Stomach (tissue), 9 donors: ENCODE results near the gene GNAS. TPM values are rescaled to one million over a fixed set of nuclear protein-coding genes. Genes with fewer than 3 reads are reported as not detected.
"Not testable (repeated sequence)": the region's sequence is repeated elsewhere in the genome, so short reads cannot be mapped to it uniquely, and the experiment has no call there.

Source experiments
- DNase-seq, 2 donors: peaks; one replicate each; pipeline versions ENCODE4 v3.0.0 to v3.0.0-alpha.2; 2013 to 2019
- H3K27ac ChIP-seq, 5 donors: fragments of 200-600 bp in 4 of 5; sonication (generic) in 4 of 5; one replicate each; pipeline ENCODE4 v1.5.1; 2013 to 2019; ENCODE audit warnings: mild to moderate bottlenecking in 1 of 5, moderate library complexity in 1 of 5
- H3K27me3 ChIP-seq, 3 donors: fragments of 200-600 bp; sonication (generic); one replicate each; pipeline ENCODE4 v1.5.1; 2017 to 2019; ENCODE audit warnings: mixed run types in 1 of 3
- H3K36me3 ChIP-seq, 4 donors: fragments of 200-600 bp; sonication (generic); 1 replicate in 3 of 4; 2 replicates in 1 of 4; pipeline ENCODE4 v1.5.1; 2016 to 2019
- H3K4me1 ChIP-seq, 4 donors: fragments of 200-600 bp; sonication (generic); one replicate each; pipeline ENCODE4 v1.5.1; 2016 to 2019
- H3K4me3 ChIP-seq, 4 donors: fragments of 200-600 bp; sonication (generic) in 3 of 4; one replicate each; pipeline ENCODE4 v1.5.1; 2016 to 2019; ENCODE audit warnings: mild to moderate bottlenecking in 1 of 4
- H3K9me3 ChIP-seq, 4 donors: fragments of 200-600 bp; sonication (generic); one replicate each; pipeline ENCODE4 v1.5.1; 2016 to 2019
- EP300 ChIP-seq: sonication (generic); formaldehyde crosslinking; IDR thresholded peaks from one replicate; pipeline ENCODE4 v1.6.1; 2017; ENCODE audit warnings: antibody characterized with exemption
- POLR2A ChIP-seq, 4 donors: fragments of 450-650 bp; IDR thresholded peaks; one replicate each; pipeline ENCODE4 v1.6.1; 2016; ENCODE audit warnings: antibody characterized with exemption in 4 of 4, control low read depth in 2 of 4, mild to moderate bottlenecking in 1 of 4, moderate library complexity in 1 of 4
- POLR2AphosphoS5 ChIP-seq, 3 donors: sonication (generic); formaldehyde crosslinking; IDR thresholded peaks; one replicate each; pipeline ENCODE4 v1.6.1; 2016; ENCODE audit warnings: antibody characterized with exemption in 3 of 3
- WGBS, 5 donors: extraction: QIAGEN DNeasy Blood & Tissue Kit in 3 of 5; methylation state at CpG; one replicate each; pipeline versions ENCODE4 v1.1.5 to v1.1.7; 2013 to 2018; 5-methylcytosine and 5-hydroxymethylcytosine counted together
- intact Hi-C: fragments of 100-400 bp; cut with DNase I; formaldehyde crosslinking; loops from one replicate; pipeline ENCODE4 v1.15.1; 2023; ENCODE audit warnings: low total_unique reads
- polyA plus RNA-seq, 3 donors: library from polyadenylated mRNA; stranded (reverse); fragments of 200-250 nt; gene quantifications; one replicate each; pipeline ENCODE4 v1.2.3, GENCODE V29; 2013
- total RNA-seq, 5 donors: library from RNA; depleted of rRNA; stranded (reverse); fragments of >200 nt; gene quantifications; one replicate each; pipeline versions ENCODE4 v1.1.0 to v1.2.3, GENCODE V29; 2014 to 2016
- TF ChIP-seq, protein P1 (sequence below), 7 experiments: fragments of 450-650 bp in 4 of 7; fragments of 200-600 bp in 3 of 7; sonication (generic) in 3 of 7; IDR thresholded peaks; one replicate each; pipeline ENCODE4 v1.5.1; 2016 to 2019; ENCODE audit warnings: antibody characterized with exemption in 7 of 7, control low read depth in 2 of 7, mild to moderate bottlenecking in 1 of 7
- donor health status: healthy with polysubstance abuse.
- donor health status: Bipolar disorder and iron deficiency.
- donor health status: healthy.

GNAS gene
- total and polyA plus RNA-seq, 8 donors: 306 to 1,010 (median 704) TPM

DNA sequence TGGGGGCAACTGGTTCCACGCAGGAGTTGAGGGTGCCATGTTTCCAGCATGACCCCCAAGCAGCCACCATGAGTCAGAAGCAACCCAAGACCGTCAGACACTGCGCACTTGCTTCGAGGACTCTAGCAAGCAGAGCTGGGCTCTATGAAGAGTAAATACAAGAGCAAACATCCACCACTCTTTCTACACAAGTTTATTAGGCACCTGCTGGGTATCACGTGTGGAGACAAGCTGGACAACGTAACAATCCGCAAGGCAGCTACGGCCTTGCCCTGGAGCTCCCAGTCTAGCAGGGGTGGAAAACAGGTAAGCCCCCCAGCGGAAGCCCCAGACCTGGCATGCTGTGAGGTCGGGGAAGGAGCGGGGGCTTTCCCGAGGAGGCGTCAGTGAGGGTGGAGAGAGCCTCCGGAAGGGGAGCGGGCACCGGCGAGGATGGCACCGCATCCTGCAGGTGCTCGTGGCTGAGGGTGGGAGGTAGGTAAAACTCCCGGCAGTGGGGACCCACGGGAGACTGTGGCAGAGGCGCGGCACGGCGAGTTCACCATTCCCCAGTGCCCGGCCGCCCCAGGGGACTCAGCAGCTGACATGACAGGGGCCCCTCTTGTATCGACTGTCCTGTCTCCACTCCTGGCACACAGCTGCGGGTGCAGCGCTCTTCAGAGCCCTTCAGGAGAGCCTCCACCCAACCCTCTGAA is 35.4 kb upstream of the GNAS start:
- H3K36me3 ChIP-seq: no peaks in the 10 kb centered on the region
- H3K4me1 ChIP-seq: no peaks in the 10 kb centered on the region
- intact Hi-C loops: no loop called here
- H3K9me3 ChIP-seq: no peaks in the 10 kb centered on the region
- peaks cover 0 to 35% (median 2%) of the 10 kb centered on the region in 3 donors for H3K27me3 ChIP-seq
- no peak for DNase-seq
- TF ChIP-seq POLR2A (IDR thresholded peaks at IDR 0.05) (no peak), EP300 (no peak), POLR2AphosphoS5 (IDR thresholded peaks at IDR 0.05) (no peak)
- TF ChIP-seq, protein P1, sequence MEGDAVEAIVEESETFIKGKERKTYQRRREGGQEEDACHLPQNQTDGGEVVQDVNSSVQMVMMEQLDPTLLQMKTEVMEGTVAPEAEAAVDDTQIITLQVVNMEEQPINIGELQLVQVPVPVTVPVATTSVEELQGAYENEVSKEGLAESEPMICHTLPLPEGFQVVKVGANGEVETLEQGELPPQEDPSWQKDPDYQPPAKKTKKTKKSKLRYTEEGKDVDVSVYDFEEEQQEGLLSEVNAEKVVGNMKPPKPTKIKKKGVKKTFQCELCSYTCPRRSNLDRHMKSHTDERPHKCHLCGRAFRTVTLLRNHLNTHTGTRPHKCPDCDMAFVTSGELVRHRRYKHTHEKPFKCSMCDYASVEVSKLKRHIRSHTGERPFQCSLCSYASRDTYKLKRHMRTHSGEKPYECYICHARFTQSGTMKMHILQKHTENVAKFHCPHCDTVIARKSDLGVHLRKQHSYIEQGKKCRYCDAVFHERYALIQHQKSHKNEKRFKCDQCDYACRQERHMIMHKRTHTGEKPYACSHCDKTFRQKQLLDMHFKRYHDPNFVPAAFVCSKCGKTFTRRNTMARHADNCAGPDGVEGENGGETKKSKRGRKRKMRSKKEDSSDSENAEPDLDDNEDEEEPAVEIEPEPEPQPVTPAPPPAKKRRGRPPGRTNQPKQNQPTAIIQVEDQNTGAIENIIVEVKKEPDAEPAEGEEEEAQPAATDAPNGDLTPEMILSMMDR (IDR thresholded peaks at IDR 0.05): no peak
- no peak overlapping the region for H3K4me3 ChIP-seq
- WGBS, 5 donors: 89 to 94% (median 91%) methylated on average over 25 to 30 of the region's 30 CpGs
- H3K27ac ChIP-seq: no peak overlapping the region

DNA sequence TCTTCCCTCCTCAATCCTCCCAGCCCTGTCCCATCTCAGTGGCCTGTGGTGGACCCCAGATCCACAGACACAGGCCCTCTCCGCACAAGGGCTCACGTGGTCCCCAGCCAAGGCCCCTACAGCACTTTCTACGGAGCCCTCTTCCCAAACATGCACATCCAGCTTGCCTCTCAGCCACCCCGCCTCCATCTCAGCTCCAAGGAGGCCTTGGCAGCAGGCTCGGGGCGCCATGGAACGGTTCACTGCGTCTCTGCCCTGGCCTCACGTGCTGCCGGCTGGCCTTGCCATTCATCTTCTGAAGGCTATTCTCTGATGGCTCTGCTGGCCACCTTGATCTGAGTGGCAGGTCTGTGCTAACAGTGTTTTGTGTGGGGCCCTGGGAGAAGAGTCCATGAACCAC is 34.8 kb upstream of the GNAS start:
- DNase-seq: no peak
- Histone ChIP-seq H3K36me3 (no peaks in the 10 kb centered on the region), H3K4me1 (no peaks in the 10 kb centered on the region), H3K27me3 (peaks cover 0 to 28% (median 0%) of the 10 kb centered on the region in 3 donors), H3K27ac (no peak overlapping the region), H3K4me3 (no peak overlapping the region), H3K9me3 (no peaks in the 10 kb centered on the region)
- TF ChIP-seq EP300: no peak
- no peak for TF ChIP-seq POLR2A (IDR thresholded peaks at IDR 0.05)
- TF ChIP-seq, protein P1 (IDR thresholded peaks at IDR 0.05): no peak
- no peak for TF ChIP-seq POLR2AphosphoS5 (IDR thresholded peaks at IDR 0.05)
- 85 to 95% (median 92%) methylated on average over 9 to 10 of the region's 10 CpGs for WGBS, 5 donors
- intact Hi-C loops: no loop called here

DNA sequence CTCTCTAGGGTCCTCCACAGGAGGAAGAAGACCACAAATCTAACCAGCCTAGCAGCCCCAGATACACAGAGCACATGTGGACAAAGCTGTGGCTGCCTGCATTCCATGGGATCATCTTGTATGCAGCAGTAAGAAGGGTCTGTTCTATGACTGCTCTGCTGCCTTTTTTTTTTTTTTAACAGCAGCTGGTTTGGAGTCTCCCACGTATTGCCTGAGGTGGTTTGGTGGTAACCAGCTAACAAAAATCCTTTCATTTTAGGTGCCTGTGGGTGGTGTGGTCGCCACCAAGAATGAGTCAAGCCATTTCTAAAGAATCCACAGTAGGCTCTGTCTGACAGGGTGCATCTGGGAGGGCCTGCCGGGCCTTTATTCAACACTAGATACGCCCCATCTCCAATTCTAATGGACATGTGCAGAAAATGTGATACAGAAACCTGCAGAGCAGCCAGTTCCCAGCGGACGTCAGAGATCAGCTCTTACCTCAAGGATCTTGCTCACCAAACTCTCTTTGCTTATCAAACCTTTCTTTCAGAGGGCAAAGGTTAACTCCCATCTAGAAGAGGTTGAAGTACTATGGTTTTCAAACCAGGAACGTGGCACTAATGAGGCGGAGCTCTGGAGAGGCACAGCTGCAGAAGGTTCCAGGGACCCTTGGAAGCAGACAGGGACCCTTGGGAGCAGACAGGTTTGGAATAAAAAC is 33.8 kb upstream of the GNAS start:
- Histone ChIP-seq H3K9me3 (no peaks in the 10 kb centered on the region), H3K36me3 (no peaks in the 10 kb centered on the region), H3K27me3 (peaks cover 0 to 19% (median 0%) of the 10 kb centered on the region in 3 donors), H3K27ac (no peak overlapping the region), H3K4me3 (no peak overlapping the region), H3K4me1 (no peaks in the 10 kb centered on the region)
- TF ChIP-seq EP300: no peak
- TF ChIP-seq, protein P1 (IDR thresholded peaks at IDR 0.05): no peak
- TF ChIP-seq POLR2A (IDR thresholded peaks at IDR 0.05): no peak
- no peak for TF ChIP-seq POLR2AphosphoS5 (IDR thresholded peaks at IDR 0.05)
- intact Hi-C loops: no loop called here
- DNase-seq: no peak
- 58 to 73% (median 61%) methylated on average over 7 to 8 of the region's 8 CpGs for WGBS, 5 donors

DNA sequence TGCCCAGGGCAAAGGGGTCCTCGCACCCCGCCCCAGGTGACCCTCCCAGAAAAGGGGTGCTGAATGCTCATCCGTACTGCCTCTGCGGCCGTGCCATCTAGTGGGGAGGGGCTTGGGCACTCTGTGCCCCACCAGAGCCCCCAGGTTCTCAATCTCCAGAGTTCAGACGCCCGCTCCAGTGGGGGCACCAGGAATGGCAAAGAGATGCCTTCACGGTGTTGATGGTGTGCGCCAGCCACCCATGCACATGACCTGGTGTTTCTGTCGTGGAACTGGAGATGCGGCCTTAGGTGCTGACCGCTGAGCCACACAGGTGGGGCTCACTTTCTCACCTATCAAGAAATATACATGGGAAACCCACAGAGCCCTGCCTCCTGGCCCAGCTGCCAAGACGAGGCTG is 32.6 kb upstream of the GNAS start:
- Histone ChIP-seq H3K4me1 (no peaks in the 10 kb centered on the region), H3K36me3 (no peaks in the 10 kb centered on the region), H3K4me3 (no peak overlapping the region), H3K27ac (no peak overlapping the region), H3K9me3 (no peaks in the 10 kb centered on the region), H3K27me3 (peaks cover 0 to 11% (median 0%) of the 10 kb centered on the region in 3 donors)
- intact Hi-C loops: no loop called here
- TF ChIP-seq POLR2A (IDR thresholded peaks at IDR 0.05): no peak
- no peak for TF ChIP-seq EP300
- TF ChIP-seq, protein P1 (IDR thresholded peaks at IDR 0.05): no peak
- no peak for TF ChIP-seq POLR2AphosphoS5 (IDR thresholded peaks at IDR 0.05)
- DNase-seq: no peak
- WGBS, 5 donors: 89 to 99% (median 96%) methylated on average over 9 to 13 of the region's 13 CpGs

DNA sequence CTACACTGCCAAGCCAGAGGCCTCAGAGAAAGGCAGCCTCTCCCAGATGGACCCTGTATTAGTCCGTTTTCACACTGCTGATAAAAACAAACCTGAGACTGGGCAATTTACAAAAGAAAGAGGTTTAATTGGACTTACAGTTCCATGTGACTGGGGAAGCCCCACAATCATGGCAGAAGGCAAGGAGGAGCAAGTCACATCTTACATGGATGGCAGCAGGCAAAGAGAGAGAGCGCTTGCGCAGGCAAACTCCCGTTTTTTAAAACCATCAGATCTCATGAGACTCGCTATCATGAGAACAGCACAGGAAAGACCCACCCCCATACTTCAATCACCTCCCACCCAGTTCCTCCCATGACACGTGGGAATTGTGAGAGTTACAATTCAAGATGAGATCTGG is 32.0 kb upstream of the GNAS start:
- H3K9me3 ChIP-seq, H3K27ac ChIP-seq, H3K36me3 ChIP-seq, intact Hi-C loops, H3K4me1 ChIP-seq, H3K27me3 ChIP-seq, DNase-seq, H3K4me3 ChIP-seq: not testable (repeated sequence)
- 82 to 92% (median 91%) methylated on average over 6 of the region's 6 CpGs for WGBS, 5 donors
